ENCODE data around the gene RPL13. TPM values are rescaled to one million over a fixed set of nuclear protein-coding genes. Genes with fewer than 3 reads are reported as not detected.

Gene RPL13
- total RNA-seq, 2 donors from 2014 or later: 1,855 to 2,011 TPM

DNA sequence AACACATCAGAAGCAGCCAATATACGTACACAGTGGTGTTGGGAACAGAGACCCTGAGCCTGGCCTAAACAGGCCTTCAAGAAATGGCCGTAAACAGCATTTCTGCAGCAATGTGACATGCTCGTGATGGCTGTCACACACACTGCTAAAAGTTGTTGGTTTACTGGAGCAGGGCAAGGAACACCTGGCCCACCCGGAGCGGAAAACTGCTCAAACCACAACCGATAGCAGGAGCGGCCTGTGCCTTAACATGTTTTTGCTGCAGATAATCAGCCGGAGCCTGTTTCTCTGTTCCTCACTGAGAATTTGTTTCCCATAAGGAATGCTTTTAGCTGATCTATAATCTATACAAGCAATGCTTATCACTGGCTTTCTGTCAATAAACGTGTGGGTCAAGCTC lies 47.0 kb downstream of the RPL13 start:
- DNase-seq: no peak
- Histone ChIP-seq H3K27me3 (peaks cover 18% of the 10 kb centered on the region), H3K4me1 (peaks cover 5% of the 10 kb centered on the region), H3K9ac (ENCODE audit: low read depth in 2 of 2, low read length in 2 of 2) (no peak overlapping the region), H3K4me3 (no peak overlapping the region), H3K27ac (no peak overlapping the region), H3K36me3 (no peaks in the 10 kb centered on the region), H3K9me3 (no peaks in the 10 kb centered on the region)
- TF ChIP-seq CTCF (IDR thresholded peaks at IDR 0.05): no peak
- intact Hi-C loops (cut with DNase I): no loop called here

DNA sequence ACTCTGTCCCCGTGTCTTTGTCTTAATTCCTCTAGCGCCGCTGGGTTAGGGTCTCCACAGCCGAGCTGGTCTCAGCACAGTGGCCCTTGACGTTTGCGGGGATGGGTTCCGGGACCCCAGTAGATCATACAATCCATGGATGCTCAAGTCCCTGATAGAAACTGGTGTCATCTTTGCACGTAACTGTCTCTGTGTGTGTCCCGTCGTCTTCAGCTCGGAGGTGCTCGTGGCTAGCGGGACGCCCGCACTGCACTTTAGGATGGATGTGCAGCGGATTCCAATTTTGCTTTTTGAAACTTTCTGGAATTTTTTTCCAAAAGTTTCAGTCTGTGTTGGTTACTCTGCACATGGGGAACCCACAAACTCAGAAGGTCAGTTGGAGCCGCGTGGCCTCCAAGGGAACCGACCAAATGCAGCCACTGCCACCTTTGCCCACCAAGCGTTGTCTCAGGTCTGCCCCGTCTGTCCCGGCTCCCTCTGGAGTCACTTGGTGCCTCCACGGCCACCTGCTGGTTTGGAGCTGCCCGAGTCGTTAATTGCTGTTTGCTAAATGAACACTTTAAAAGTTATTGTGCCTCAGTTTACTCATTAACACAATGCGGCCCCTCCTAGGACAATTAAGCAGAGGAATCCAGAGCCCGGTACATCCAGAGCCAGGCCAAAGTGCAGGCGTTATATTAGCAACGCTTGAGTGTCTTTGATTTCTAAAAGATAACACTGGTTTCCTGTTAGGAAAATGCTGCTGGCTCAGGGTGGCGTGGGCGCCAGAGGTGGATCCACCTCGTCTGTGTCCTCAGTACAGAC lies 47.7 kb downstream of the RPL13 start:
- no peak overlapping the region for H3K27ac ChIP-seq

GRCh38 chr16:89610108-89610453 lies 49.6 kb downstream of the RPL13 start:
- Histone ChIP-seq H3K4me1 (peaks cover 5% of the 10 kb centered on the region), H3K27me3 (peaks cover 22% of the 10 kb centered on the region), H3K4me3 (no peak overlapping the region), H3K27ac (no peak overlapping the region), H3K9me3 (no peaks in the 10 kb centered on the region), H3K9ac (ENCODE audit: low read depth in 2 of 2, low read length in 2 of 2) (no peak overlapping the region), H3K36me3 (no peaks in the 10 kb centered on the region)
- no peak for DNase-seq
- intact Hi-C loops (cut with DNase I): no loop called here
- no peak for TF ChIP-seq CTCF (IDR thresholded peaks at IDR 0.05)

More for the DNA sequence above, 47.7 kb downstream of the RPL13 start:
- intact Hi-C loops (cut with DNase I): no loop called here
- Histone ChIP-seq H3K9ac (ENCODE audit: low read depth in 2 of 2, low read length in 2 of 2) (no peak overlapping the region), H3K27me3 (peaks cover 25% of the 10 kb centered on the region), H3K36me3 (no peaks in the 10 kb centered on the region), H3K4me3 (no peak overlapping the region), H3K9me3 (no peaks in the 10 kb centered on the region), H3K4me1 (peaks cover 5% of the 10 kb centered on the region)
- no peak for DNase-seq
- TF ChIP-seq CTCF (IDR thresholded peaks at IDR 0.05): no peak

GRCh38 chr16:89612415-89613166 lies 52.1 kb downstream of the RPL13 start:
- Histone ChIP-seq H3K36me3 (no peaks in the 10 kb centered on the region), H3K9ac (ENCODE audit: low read depth in 2 of 2, low read length in 2 of 2) (no peak overlapping the region), H3K4me3 (no peak overlapping the region), H3K27ac (no peak overlapping the region), H3K9me3 (no peaks in the 10 kb centered on the region), H3K27me3 (peaks cover 19% of the 10 kb centered on the region), H3K4me1 (peaks cover 5% of the 10 kb centered on the region)
- no peak for TF ChIP-seq CTCF (IDR thresholded peaks at IDR 0.05)
- DNase-seq: no peak
- intact Hi-C loops (cut with DNase I): no loop called here

- H3K27ac ChIP-seq: no peak within 1 kb of the TSS
- no peaks in the 10 kb centered on the region for H3K36me3 ChIP-seq
- intact Hi-C loops (cut with DNase I): no loop called here
- H3K9me3 ChIP-seq: no peaks in the 10 kb centered on the region
- H3K4me3 ChIP-seq: no peak within 1 kb of the TSS
- peaks cover 19% of the 10 kb centered on the region for H3K27me3 ChIP-seq
- no peak for DNase-seq
- no peak within 1 kb of the TSS for H3K9ac ChIP-seq (ENCODE audit: low read depth in 2 of 2, low read length in 2 of 2)
- H3K4me1 ChIP-seq: peaks cover 4% of the 10 kb centered on the region
- no peak for TF ChIP-seq CTCF (IDR thresholded peaks at IDR 0.05)
These were observed 52.9 kb downstream of the RPL13 start, which contains the start of gene DPEP1 for GRCh38 chr16:89613231-89613953. Gene DPEP1 (plus strand): TSS chr16:89613642. CDS start chr16:89630411, 16,769 bp downstream.

All from colonic mucosa (tissue), 4 donors.